B cell (primary cell): ENCODE data around the gene CAB39L. TPM values are rescaled to one million over a fixed set of nuclear protein-coding genes. Genes with fewer than 3 reads are reported as not detected.

Experiments used
- ATAC-seq: fragments of 200-7000 bp; cut with Tn5 transposase; one replicate; pipeline ENCODE4 v1.10.0; 2021; ENCODE audit warnings: low read depth, mild to moderate bottlenecking, moderate number of reproducible peaks, moderate library complexity
- CTCF ChIA-PET: fragments of 350-600 bp; sonication (Branson Sonifier 250); formaldehyde crosslinking; loops from one replicate; lab custom pipeline; 2021; ENCODE audit warnings: antibody characterized with exemption, inconsistent platforms; lab: Charles Lee
- POLR2A ChIA-PET: fragments of 350-600 bp; sonication (Branson Sonifier 250); formaldehyde crosslinking; loops from one replicate; lab custom pipeline; 2021; ENCODE audit warnings: antibody characterized with exemption; lab: Charles Lee
- DNase-seq: peaks from one replicate; pipeline ENCODE4 v3.0.0; 2013
- H2AFZ ChIP-seq: 2 replicates; pipeline ENCODE4 v1.6.1; 2012; ENCODE audit warnings: mild to moderate bottlenecking, low read depth, low read length; ENCODE audit not compliant: insufficient read depth, poor library complexity, severe bottlenecking
- H3K27ac ChIP-seq, 2 donors: 1 replicate in 1 of 2; 2 replicates in 1 of 2; pipeline ENCODE4 v1.5.1; 2012 to 2013; ENCODE audit warnings: low read length in 2 of 2, mild to moderate bottlenecking in 2 of 2, moderate library complexity in 1 of 2
- H3K27me3 ChIP-seq, 4 experiments: fragments of 200-600 bp in 1 of 4; sonication (generic) in 1 of 4; replicated peaks in 1 of 4; 1 replicate in 2 of 4; 2 replicates in 2 of 4; pipeline versions ENCODE4 v1.6.1 to v1.7.0; 2013 to 2016; ENCODE audit warnings: low read length in 3 of 4, mild to moderate bottlenecking in 2 of 4, mixed read lengths in 1 of 4, moderate library complexity in 1 of 4; ENCODE audit not compliant: insufficient read depth in 4 of 4, control insufficient read depth in 3 of 4; ENCODE audit errors: control extremely low read depth in 1 of 4
- H3K36me3 ChIP-seq, 2 experiments: replicated peaks in 1 of 2; 1 replicate in 1 of 2; 2 replicates in 1 of 2; pipeline versions ENCODE4 v1.6.1 to v1.7.1; 2013; ENCODE audit warnings: low read length in 1 of 2; ENCODE audit not compliant: insufficient read depth in 2 of 2, control insufficient read depth in 1 of 2; ENCODE audit errors: control extremely low read depth in 1 of 2, extremely low read depth in 1 of 2
- H3K4me1 ChIP-seq, 2 donors: fragments of 200-600 bp in 1 of 2; sonication (generic) in 1 of 2; 1 replicate in 1 of 2; 2 replicates in 1 of 2; pipeline versions ENCODE4 v1.5.1 to v1.6.1; 2013 to 2017; ENCODE audit warnings: low read length in 2 of 2; ENCODE audit not compliant: control insufficient read depth in 2 of 2, insufficient read depth in 2 of 2
- H3K4me2 ChIP-seq: replicated peaks from 2 replicates; pipeline ENCODE3; 2012; ENCODE audit warnings: mild to moderate bottlenecking, low read depth, low read length; ENCODE audit not compliant: poor library complexity, severe bottlenecking
- H3K4me3 ChIP-seq, 5 experiments: fragments of 200-600 bp in 1 of 5; sonication (generic) in 1 of 5; 1 replicate in 3 of 5; 2 replicates in 2 of 5; pipeline versions ENCODE4 v1.5.1 to v1.7.0; 2011 to 2016; ENCODE audit warnings: low read length in 4 of 5, mild to moderate bottlenecking in 4 of 5, low read depth in 2 of 5, control low read depth in 1 of 5, moderate library complexity in 1 of 5; ENCODE audit not compliant: insufficient read depth in 1 of 5; ENCODE audit errors: control extremely low read depth in 1 of 5, extremely low read depth in 1 of 5
- H3K79me2 ChIP-seq: fragments of 200-600 bp; sonication (generic); one replicate; pipeline ENCODE4 v1.6.0; 2016; ENCODE audit warnings: low read length; ENCODE audit not compliant: control insufficient read depth, insufficient read depth
- H3K9ac ChIP-seq: fragments of 200-600 bp; sonication (generic); 2 replicates; pipeline ENCODE4 v1.6.1; 2017; ENCODE audit warnings: mild to moderate bottlenecking, low read length, moderate library complexity
- H3K9me3 ChIP-seq, 3 donors: one replicate each; pipeline versions ENCODE4 v1.6.1 to v1.7.1; 2013; ENCODE audit warnings: low read length in 2 of 3; ENCODE audit not compliant: control insufficient read depth in 2 of 3, insufficient read depth in 1 of 3; ENCODE audit errors: control extremely low read depth in 1 of 3
- H4K20me1 ChIP-seq: 2 replicates; pipeline ENCODE4 v1.6.0; 2012; ENCODE audit warnings: mild to moderate bottlenecking, low read length; ENCODE audit not compliant: insufficient read depth, control insufficient read depth, poor library complexity, severe bottlenecking
- H3K27ac Mint-ChIP-seq: one replicate; pipeline ENCODE4 v1.8.0; 2021; ENCODE audit warnings: mixed read lengths
- H3K27me3 Mint-ChIP-seq: one replicate; pipeline ENCODE4 v1.8.0; 2021; ENCODE audit warnings: mixed read lengths
- H3K4me1 Mint-ChIP-seq: one replicate; pipeline ENCODE4 v1.8.0; 2021; ENCODE audit warnings: mixed read lengths
- H3K4me3 Mint-ChIP-seq: one replicate; pipeline ENCODE4 v1.8.0; 2021; ENCODE audit warnings: mixed read lengths
- H3K9me3 Mint-ChIP-seq: one replicate; pipeline ENCODE4 v1.8.0; 2022; ENCODE audit warnings: mixed read lengths; ENCODE audit not compliant: insufficient read depth
- CTCF ChIP-seq: fragments of 200-600 bp; IDR thresholded peaks from one replicate; pipeline ENCODE4 v1.8.0; 2022; ENCODE audit warnings: antibody characterized with exemption, mild to moderate bottlenecking
- EZH2 ChIP-seq: IDR thresholded peaks from 2 replicates; pipeline ENCODE4 v1.6.1; 2012; ENCODE audit warnings: borderline replicate concordance, low read depth, mild to moderate bottlenecking, moderate library complexity, low read length; ENCODE audit not compliant: insufficient read depth, poor library complexity, severe bottlenecking
- WGBS: methylation state at CpG from one replicate; pipeline ENCODE4 v1.1.5; 2013; ENCODE audit warnings: missing lambda C conversion rate; ENCODE audit not compliant: insufficient coverage; 5-methylcytosine and 5-hydroxymethylcytosine counted together
- intact Hi-C: fragments of 100-400 bp; cut with micrococcal nuclease; formaldehyde crosslinking; loops from one replicate; pipeline ENCODE4 v1.10.0; 2022
- polyA plus RNA-seq: library from polyadenylated mRNA; depleted of rRNA; stranded (reverse); fragments of >200 nt; gene quantifications from 2 replicates; pipeline ENCODE4 v1.2.3, GENCODE V29; 2012
- total RNA-seq, 2 donors: library from RNA; stranded (reverse); fragments of 120-200 nt in 1 of 2; gene quantifications; 1 replicate in 1 of 2; 2 replicates in 1 of 2; pipeline versions ENCODE4 v1.2.3 to v1.2.4, GENCODE V29; 2013 to 2022

CAB39L gene
- total and polyA plus RNA-seq, 2 donors (not counting 1 experiment from before 2014, with no cell fraction given): 1.5 to 9.6 TPM

- no peak overlapping the region for H3K27ac Mint-ChIP-seq
- no peak overlapping the region for H3K4me3 Mint-ChIP-seq
- WGBS: 100% methylated on average over 3 of the region's 7 CpGs
- ATAC-seq (no peak), DNase-seq (no peak)
- Histone ChIP-seq H3K36me3 (peaks cover 2 to 16% of the 10 kb centered on the region in 2 experiments), H3K9ac (no peak overlapping the region), H3K4me1 (peaks cover 9 to 19% of the 10 kb centered on the region in 2 donors), H3K27me3 (no peaks in the 10 kb centered on the region), H3K9me3 (no peaks in the 10 kb centered on the region), H3K79me2 (peaks cover 58% of the 10 kb centered on the region), H3K27ac (no peak overlapping the region), H3K4me3 (no peak overlapping the region), H2AFZ (no peak overlapping the region), H3K4me2 (no peak overlapping the region), H4K20me1 (no peaks in the 10 kb centered on the region)
- no peak for TF ChIP-seq CTCF
- no peak for TF ChIP-seq EZH2
- CTCF ChIA-PET: interaction anchor here (0.6 kb wide), 1 partner anchor 152 kb away, joined by 3 read pairs; no protein-coding TSS in a partner anchor
- H3K4me1 Mint-ChIP-seq: peaks cover 36% of the 10 kb centered on the region
- POLR2A ChIA-PET: interaction anchor here (0.6 kb wide), 1 partner anchor 10 kb away, joined by 5 read pairs; no protein-coding TSS in a partner anchor
- intact Hi-C loops: no loop called here
- H3K27me3 Mint-ChIP-seq: no peaks in the 10 kb centered on the region
- H3K9me3 Mint-ChIP-seq: no peaks in the 10 kb centered on the region
These were observed 9.6 kb upstream of the CAB39L start for GRCh38 chr13:49453465-49453864.

- Histone ChIP-seq H4K20me1 (no peaks in the 10 kb centered on the region), H2AFZ (no peak overlapping the region), H3K4me2 (no peak overlapping the region), H3K27ac (no peak overlapping the region), H3K4me1 (peaks cover 9 to 23% of the 10 kb centered on the region in 2 donors), H3K9me3 (no peaks in the 10 kb centered on the region), H3K79me2 (peaks cover 61% of the 10 kb centered on the region), H3K4me3 (no peak overlapping the region), H3K27me3 (no peaks in the 10 kb centered on the region), H3K9ac (no peak overlapping the region), H3K36me3 (peaks cover 2 to 16% of the 10 kb centered on the region in 2 experiments)
- peaks cover 41% of the 10 kb centered on the region for H3K4me1 Mint-ChIP-seq
- CTCF ChIA-PET: interaction anchor here (0.6 kb wide), 1 partner anchor 151 kb away, joined by 3 read pairs; no protein-coding TSS in a partner anchor
- ATAC-seq: no peak
- intact Hi-C loops: no loop called here
- TF ChIP-seq CTCF (no peak), EZH2 (no peak)
- no peak overlapping the region for H3K27ac Mint-ChIP-seq
- POLR2A ChIA-PET: no interaction called here
- no peak overlapping the region for H3K4me3 Mint-ChIP-seq
- no peaks in the 10 kb centered on the region for H3K9me3 Mint-ChIP-seq
- no peak for DNase-seq
- H3K27me3 Mint-ChIP-seq: no peaks in the 10 kb centered on the region
- WGBS: 93% methylated on average over 3 of the region's 8 CpGs
These were observed 9.0 kb upstream of the CAB39L start for GRCh38 chr13:49452725-49453457.
